A549 treated with DMSO at 1 μM for 4 hours (cell line): ENCODE measurements around the gene ETNK2. TPM values are rescaled to one million over a fixed set of nuclear protein-coding genes. Genes with fewer than 3 reads are reported as not detected.

Source experiments
- total RNA-seq: library from RNA; stranded (reverse); fragments of 200-300 nt; extraction: Qiagen RNA extraction; gene quantifications from 5 replicates; pipeline ENCODE4 v1.2.3, GENCODE V29; 2022; ENCODE audit warnings: low read depth

The ETNK2 gene
- total RNA-seq: 3.2 to 3.9 TPM (median 3.5 TPM) in 5 replicates

GRCh38 chr1:204151552-204152309 is at the start of gene ETNK2:
ETNK2 (minus strand) TSS chr1:204152044; CDS start chr1:204151852, 192 bp downstream.

GRCh38 chr1:204196068-204196795 is 44.4 kb upstream of the ETNK2 start, which contains the start of gene KISS1:
KISS1 (minus strand) TSS chr1:204196491; CDS start chr1:204192876, 3,615 bp downstream.

GRCh38 chr1:204166219-204166618 is 14.4 kb upstream of the ETNK2 start, which contains the start of gene REN:
REN (minus strand) TSS chr1:204166337; CDS start chr1:204166293, 44 bp downstream.

Other genes with a start within 250 kb of the ETNK2 start
- gene SOX13, start 78.9 kb downstream of the ETNK2 start, total RNA-seq: 17.2 to 21.3 TPM (median 19.4 TPM) in 5 replicates
- not detected in 5 replicates for gene REN, start 14.3 kb upstream of the ETNK2 start, total RNA-seq
- gene KISS1, start 44.4 kb upstream of the ETNK2 start, total RNA-seq: 0.17 to 1.3 TPM (median 0.38 TPM) in 5 replicates
- gene GOLT1A, start 61.9 kb upstream of the ETNK2 start, total RNA-seq: 3.8 to 6.4 TPM (median 5.5 TPM) in 5 replicates
- 21.1 to 30.6 TPM (median 26.1 TPM) in 5 replicates for gene PLEKHA6, start 207.9 kb upstream of the ETNK2 start, total RNA-seq